Activated CD4-positive, alpha-beta T cell treated with anti-CD3 and anti-CD28 coated beads, Interleukin-2, amount 50 U/mL, for 24 hours (primary cell): ENCODE data around the gene GOLGA1.
"Not testable (repeated sequence)": the region's sequence is repeated elsewhere in the genome, so short reads cannot be mapped to it uniquely, and the experiment has no call there.

ENCODE experiments used
- DNase-seq, 2 donors: peaks; one replicate each; pipeline ENCODE4 v3.0.0-alpha.2; 2020; ENCODE audit warnings: low read depth in 1 of 2, low spot score in 1 of 2

The GOLGA1 gene

DNA sequence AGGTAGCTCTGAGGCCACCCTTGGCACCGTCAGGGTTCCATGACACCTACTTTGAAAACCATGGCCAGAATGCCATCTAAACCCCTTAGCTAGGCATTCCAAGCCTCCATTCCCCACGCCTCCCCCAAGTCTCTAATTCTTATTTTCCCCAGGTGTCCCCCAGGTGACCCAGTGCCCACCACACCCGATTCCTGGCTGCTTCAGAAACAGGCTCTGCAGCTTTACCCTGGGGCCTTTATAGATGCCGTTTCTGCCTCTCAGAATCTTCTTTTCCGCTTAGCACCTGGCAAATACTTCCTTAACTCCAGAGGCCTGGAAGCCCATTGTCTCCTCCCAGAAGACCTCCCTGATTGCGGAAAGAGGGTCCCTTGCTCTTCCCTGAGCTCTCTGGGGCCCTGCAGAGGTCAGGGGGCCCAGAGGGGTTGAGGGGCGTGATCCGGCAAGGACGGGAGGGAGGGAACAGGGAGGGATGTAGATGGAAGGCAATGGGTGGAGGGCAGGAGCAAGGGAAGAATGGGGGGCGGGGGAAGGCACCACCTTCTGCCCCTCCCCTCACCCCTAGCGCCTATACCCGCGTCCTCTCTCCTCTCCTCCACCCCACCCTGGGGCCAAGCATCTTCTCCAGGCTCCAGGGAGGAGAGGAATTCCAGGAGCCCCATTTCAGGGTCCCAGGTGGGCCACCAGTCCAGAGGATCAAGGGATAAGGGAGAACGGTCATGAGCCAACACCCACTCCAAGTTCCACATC is 99.6 kb downstream of the GOLGA1 start:
- DNase-seq: no peak

- no peak for DNase-seq
Measured at GRCh38 chr9:124840300-124840833, 100.5 kb downstream of the GOLGA1 start.

- no peak for DNase-seq
Measured at GRCh38 chr9:124839612-124840299, 101.1 kb downstream of the GOLGA1 start.

DNA sequence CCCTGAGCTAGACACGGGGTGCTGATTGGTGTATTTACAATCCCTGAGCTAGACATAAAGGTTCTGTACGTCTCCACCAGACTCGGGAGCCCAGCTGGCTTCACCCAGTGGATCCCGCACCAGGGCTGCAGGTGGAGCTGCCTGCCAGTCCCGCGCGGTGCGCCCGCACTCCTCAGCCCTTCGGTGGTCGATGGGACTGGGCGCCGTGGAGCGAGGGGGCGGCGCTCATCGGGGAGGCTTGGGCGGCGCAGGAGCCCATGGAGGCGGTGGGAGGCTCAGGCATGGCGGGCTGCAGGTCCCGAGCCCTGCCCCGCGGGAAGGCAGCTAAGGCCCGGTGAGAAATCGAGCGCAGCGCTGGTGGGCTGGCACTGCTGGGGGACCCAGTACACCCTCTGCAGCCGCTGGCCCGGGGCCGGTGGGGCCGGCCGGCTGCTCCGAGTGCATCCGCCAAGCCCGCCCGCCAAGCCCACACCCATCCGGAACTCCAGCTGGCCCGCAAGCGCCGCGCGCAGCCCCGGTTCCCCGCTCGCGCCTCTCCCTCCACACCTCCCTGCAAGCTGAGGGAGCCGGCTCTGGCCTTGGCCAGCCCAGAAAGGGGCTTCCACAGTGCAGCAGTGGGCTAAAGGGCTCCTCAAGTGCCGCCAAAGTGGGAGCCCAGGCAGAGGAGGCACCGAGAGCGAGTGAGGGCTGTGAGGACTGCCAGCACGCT is 102.2 kb downstream of the GOLGA1 start:
- DNase-seq: not testable (repeated sequence)

DNA sequence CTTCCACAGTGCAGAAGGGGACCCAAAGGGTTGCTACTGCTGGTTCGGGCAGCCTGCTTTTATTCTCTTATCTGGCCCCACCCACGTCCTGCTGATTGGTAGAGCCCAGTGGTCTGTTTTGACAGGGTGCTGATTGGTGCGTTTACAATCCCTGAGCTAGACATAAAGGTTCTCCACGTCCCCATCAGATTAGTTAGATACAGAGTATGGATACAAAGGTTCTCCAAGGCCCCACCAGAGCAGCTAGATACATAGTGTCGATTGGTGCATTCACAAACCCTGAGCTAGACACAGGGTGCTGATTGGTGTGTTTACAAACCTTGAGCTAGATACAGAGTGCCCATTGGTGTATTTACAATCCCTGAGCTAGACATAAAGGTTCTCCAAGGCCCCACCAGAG is 102.8 kb downstream of the GOLGA1 start:
- DNase-seq: not testable (repeated sequence)

DNA sequence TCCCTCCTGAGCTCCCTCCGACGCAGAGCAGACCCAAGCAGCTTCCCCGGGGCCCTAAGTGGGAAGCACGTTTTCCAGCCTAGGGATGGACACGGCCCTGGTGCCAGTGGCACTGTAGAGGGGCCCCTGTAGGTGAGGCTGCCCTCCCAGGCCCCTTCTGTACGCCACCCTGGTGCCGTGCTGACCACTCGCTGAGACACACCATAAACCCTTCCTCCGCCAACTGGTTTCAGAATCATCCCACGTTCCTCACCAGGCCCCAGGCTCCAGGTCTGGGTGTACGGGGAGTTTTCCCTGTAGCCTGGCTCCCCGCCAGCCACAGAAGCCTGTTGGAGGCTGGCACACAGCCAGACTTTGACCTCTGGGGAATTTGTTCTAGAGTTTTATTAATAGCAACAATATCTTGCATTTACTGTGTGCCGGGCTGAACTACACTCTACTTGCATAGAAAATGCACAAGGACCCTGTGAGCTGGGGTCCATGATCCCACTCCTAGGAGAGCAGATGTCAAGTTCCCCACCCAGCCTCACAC is 105.8 kb downstream of the GOLGA1 start:
- no peak for DNase-seq

DNA sequence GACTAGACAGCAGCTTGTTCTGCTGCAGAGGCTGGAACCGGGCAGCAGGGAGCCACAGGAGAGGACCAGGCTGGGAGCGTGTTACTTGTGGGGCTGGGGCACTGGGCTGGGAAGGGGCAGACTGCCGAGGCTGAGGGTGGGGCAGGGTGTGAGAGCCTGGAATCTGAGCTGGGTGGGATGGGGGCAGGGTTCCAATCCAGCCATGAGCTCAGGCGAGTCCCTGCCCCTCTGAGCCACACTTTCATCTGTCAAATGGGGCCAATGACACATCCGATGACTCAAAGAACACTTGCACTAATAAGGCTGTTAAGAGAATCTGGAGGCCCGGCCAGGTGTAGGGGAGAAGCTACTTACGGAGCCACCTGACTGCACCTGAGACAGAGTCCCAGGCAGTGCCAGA is 106.3 kb downstream of the GOLGA1 start:
- DNase-seq: no peak

DNA sequence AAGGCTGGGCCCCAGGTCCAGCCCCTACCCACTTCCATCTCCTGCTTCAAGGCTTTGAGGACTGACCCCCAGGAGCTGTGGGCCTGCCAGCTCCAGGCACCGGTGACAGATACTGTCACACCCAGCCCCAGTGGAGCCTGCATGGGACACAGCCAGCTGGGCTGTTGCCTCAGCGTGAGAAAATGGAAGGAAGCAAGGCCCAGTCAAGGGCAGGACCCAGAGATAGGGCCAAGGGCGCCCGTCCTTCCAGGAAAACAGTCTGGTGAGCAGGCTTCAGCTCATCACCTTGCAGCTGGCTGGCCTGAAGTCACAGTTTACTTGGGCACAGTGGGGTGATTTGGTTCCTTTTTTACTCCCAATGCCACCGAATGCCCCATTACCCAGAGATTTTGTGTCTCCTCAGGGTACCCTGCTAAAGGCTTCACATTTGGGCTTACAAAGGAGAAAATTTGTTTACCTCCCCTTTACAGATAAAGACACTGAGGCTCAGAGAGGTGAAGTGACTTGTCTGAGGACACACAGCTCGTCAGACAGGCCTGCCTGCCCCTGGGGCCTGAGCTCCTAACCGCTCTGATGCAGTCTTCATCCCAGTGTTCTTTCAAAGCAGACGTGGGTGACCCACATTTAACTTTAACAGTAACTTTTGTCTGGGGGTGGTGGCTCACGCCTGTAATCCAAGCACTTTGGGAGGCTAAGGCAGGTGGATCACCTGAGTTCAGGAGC is 109.1 kb downstream of the GOLGA1 start:
- no peak for DNase-seq

DNA sequence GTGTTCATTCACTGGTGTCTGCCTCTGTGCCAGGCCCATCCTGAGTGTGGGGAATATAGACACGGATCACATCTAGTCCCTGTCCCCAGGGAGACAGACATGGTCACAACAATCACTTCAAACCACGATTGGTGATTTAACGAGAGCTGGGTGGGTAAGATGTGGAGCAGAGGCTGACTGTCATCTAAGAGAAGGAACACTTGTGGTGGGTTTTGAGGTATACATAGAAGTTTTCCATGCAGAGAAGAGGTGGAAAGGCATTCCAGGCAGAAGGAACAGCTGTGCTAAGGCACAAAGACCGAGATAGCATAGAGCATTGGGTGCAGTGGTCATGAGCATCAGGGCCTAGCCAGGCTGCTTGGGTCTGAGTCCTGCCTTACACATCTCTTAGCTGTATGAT is 110.3 kb downstream of the GOLGA1 start:
- no peak for DNase-seq

DNA sequence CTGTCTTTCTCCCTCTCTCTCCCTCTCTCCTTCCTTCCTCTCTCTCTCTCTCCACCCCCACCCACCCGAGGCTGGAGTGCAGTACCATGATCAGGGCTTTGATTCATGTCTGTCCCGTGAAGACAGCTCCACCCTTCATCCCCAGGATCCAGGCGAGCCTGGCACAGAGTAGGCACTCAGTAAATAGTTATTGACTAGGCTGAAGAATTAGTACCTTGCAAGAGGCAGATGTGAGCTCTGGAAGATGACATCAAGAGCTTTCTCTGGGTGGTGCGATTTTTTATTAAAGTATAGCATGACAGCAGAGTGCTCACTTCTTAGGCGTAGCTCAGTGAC is 111.6 kb downstream of the GOLGA1 start:
- no peak for DNase-seq

DNA sequence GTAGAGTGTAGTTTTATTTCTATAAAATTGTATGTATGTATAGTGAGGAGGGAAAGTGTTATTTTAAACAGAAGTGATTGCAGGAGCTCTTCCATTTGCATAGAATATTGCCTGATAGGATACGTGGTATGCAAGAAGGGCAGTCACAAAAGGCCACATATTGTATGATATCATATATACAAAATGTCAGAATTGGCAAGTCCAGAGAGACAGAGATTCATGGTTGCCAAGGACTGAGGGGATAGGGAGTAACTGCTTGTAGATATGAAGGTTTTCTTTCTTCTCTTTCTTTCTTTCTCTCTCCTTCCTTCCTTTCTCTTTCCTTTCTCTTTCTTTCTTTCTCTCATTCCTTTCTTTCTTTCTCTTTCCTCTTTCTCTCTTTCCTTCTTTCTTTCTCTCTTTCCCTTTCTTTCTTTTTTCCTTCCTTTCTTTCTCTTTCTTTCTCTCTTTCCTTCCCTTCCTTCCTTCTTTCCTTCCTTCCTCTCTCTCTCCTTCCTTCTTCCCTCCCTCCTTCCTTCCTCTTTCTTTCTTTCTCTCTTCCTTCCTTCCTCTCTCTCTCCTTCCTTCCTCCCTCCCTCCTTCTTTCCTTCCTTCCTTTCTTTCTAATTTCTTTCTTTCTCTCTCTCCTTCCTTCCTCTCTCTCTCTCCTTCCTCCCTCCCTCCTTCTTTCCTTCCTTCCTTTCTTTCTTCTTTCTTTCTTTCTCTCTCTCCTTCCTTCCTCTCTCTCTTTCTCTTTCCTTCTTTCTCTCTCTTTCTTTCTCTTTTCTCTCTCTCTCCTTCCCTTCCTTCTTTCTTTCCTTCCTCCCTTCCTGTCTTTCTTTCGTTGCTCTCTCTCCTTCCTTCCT is 112.2 kb downstream of the GOLGA1 start:
- no peak for DNase-seq
